GM12878 (cell line): ENCODE results near the gene LAMA4. TPM values are rescaled to one million over a fixed set of nuclear protein-coding genes. Genes with fewer than 3 reads are reported as not detected.

Experiments
- ATAC-seq: fragments of 200-7000 bp; cut with Tn5 transposase; 3 replicates; pipeline ENCODE4 v1.9.1; 2020; ENCODE audit warnings: mild to moderate bottlenecking, moderate library complexity
- BruUV-seq: library from RNA; stranded (reverse); fragments of 400-500 nt; replicated peaks from 2 replicates; lab custom pipeline; 2021; lab: Mats Ljungman, UMichigan
- CTCF ChIA-PET: fragments of 300-600 bp; sonication (Branson Sonifier 250); formaldehyde crosslinking; extraction: SDS; loops from one replicate; lab custom pipeline; 2021; ENCODE audit warnings: inconsistent platforms; lab: Yijun Ruan, JAX
- POLR2A ChIA-PET: fragments of 350-600 bp; formaldehyde crosslinking; extraction: SDS; loops from one replicate; lab custom pipeline; 2021; ENCODE audit warnings: inconsistent platforms; lab: Charles Lee
- RAD21 ChIA-PET: fragments of 300-600 bp; sonication (Branson Sonifier 250); formaldehyde crosslinking; loops from one replicate; lab custom pipeline; 2023; ENCODE audit warnings: antibody characterized with exemption; ENCODE audit not compliant: unreplicated experiment; lab: Charles Lee
- SMC1A ChIA-PET: fragments of 300-600 bp; sonication (Branson Sonifier 250); formaldehyde crosslinking; loops from one replicate; lab custom pipeline; 2023; ENCODE audit not compliant: unreplicated experiment, uncharacterized antibody; lab: Charles Lee
- DNase-seq: peaks from one replicate; pipeline ENCODE4 v3.0.0-alpha.2; 2011; ENCODE audit warnings: low read depth, low spot score
- FAIRE-seq: peaks from 3 replicates; lab custom pipeline; 2011; peaks lifted over from hg19 to GRCh38; lab: Jason Lieb, UNC
- H2AFZ ChIP-seq: 2 replicates; pipeline ENCODE4 v1.6.0; 2011; ENCODE audit warnings: low read depth, low read length, control low read depth; ENCODE audit not compliant: control insufficient read depth
- H3K27ac ChIP-seq: 2 replicates; pipeline ENCODE4 v1.5.1; 2011; ENCODE audit warnings: control low read depth; ENCODE audit not compliant: control insufficient read depth, insufficient read depth
- H3K27me3 ChIP-seq, 2 experiments: replicated peaks in 1 of 2; 2 replicates each; pipeline versions ENCODE4 v1.6.0 to v1.6.1; 2011; ENCODE audit warnings: low read length in 1 of 2; ENCODE audit not compliant: control insufficient read depth in 2 of 2, insufficient read depth in 2 of 2
- H3K36me3 ChIP-seq, 2 experiments: 2 replicates each; pipeline ENCODE4 v1.5.1; 2011; ENCODE audit warnings: low read length in 1 of 2; ENCODE audit not compliant: control insufficient read depth in 2 of 2, insufficient read depth in 2 of 2
- H3K4me1 ChIP-seq: 2 replicates; pipeline ENCODE4 v1.6.1; 2011; ENCODE audit warnings: mild to moderate bottlenecking, low read length, moderate library complexity, mixed read lengths; ENCODE audit not compliant: control insufficient read depth, insufficient read depth
- H3K4me2 ChIP-seq: 2 replicates; pipeline ENCODE4 v1.6.0; 2011; ENCODE audit warnings: control low read depth; ENCODE audit not compliant: control insufficient read depth, insufficient read depth
- H3K4me3 ChIP-seq: fragments of 200-600 bp; sonication (generic); 2 replicates; pipeline ENCODE4 v1.5.1; 2016
- H3K79me2 ChIP-seq: 2 replicates; pipeline ENCODE4 v1.6.0; 2011; ENCODE audit warnings: low read length; ENCODE audit not compliant: control insufficient read depth, insufficient read depth
- H3K9ac ChIP-seq: 2 replicates; pipeline ENCODE4 v1.8.0; 2011; ENCODE audit warnings: low read length, control low read depth, mixed read lengths; ENCODE audit not compliant: control insufficient read depth, insufficient read depth
- H3K9me3 ChIP-seq: replicated peaks from 3 replicates; pipeline ENCODE4 v1.5.1; 2011; ENCODE audit warnings: mild to moderate bottlenecking, low read length; ENCODE audit not compliant: control insufficient read depth, insufficient read depth
- H4K20me1 ChIP-seq: 2 replicates; pipeline ENCODE4 v1.6.0; 2011; ENCODE audit not compliant: control insufficient read depth, insufficient read depth
- CBX3 ChIP-seq: fragments of 200-600 bp; sonication (generic); IDR thresholded peaks from 2 replicates; pipeline ENCODE4 v1.6.1; 2016; ENCODE audit warnings: low read depth, borderline replicate concordance
- CHD1 ChIP-seq: IDR thresholded peaks from 2 replicates; pipeline ENCODE4 v1.6.1; 2012; ENCODE audit warnings: low read depth, low read length, improper control_type of control experiment
- NFIC ChIP-seq: IDR thresholded peaks from 2 replicates; pipeline ENCODE4 v1.6.1; 2012; ENCODE audit warnings: low read depth, mild to moderate bottlenecking, inconsistent platforms, low read length, moderate library complexity
- PAX8 ChIP-seq: fragments of 450-650 bp; IDR thresholded peaks from 2 replicates; pipeline ENCODE4 v1.6.1; 2017; ENCODE audit warnings: mild to moderate bottlenecking, moderate library complexity
- PRDM15 ChIP-seq: fragments of 450-650 bp; formaldehyde crosslinking; IDR thresholded peaks from 2 replicates; pipeline ENCODE4 v1.4.0; 2020; ENCODE audit warnings: mild to moderate bottlenecking, moderate library complexity
- RAD21 ChIP-seq: IDR thresholded peaks from 2 replicates; pipeline ENCODE4 v1.6.1; 2011; ENCODE audit warnings: mild to moderate bottlenecking, low read depth, low read length, moderate library complexity; ENCODE audit not compliant: insufficient read depth
- ZZZ3 ChIP-seq: IDR thresholded peaks from 2 replicates; pipeline ENCODE4 v1.6.1; 2011; ENCODE audit warnings: low read depth; ENCODE audit not compliant: control insufficient read depth, insufficient read length
- WGBS: methylation state at CpG from one replicate; pipeline ENCODE4 v1.1.6; 2016; ENCODE audit warnings: low lambda C conversion rate; ENCODE audit not compliant: insufficient replicate concordance, insufficient coverage; ENCODE audit errors: missing lambda C conversion rate; 5-methylcytosine and 5-hydroxymethylcytosine counted together
- in situ Hi-C: fragments of 300-500 bp; cut with MboI; formaldehyde crosslinking; loops from 9 replicates; pipeline ENCODE4 v1.14.3; 2018; ENCODE audit warnings: mixed read lengths
- intact Hi-C: fragments of 100-400 bp; cut with micrococcal nuclease; formaldehyde crosslinking; loops from one replicate; pipeline ENCODE4 v1.14.2; 2022; ENCODE audit not compliant: unreplicated experiment
- polyA plus RNA-seq, 11 experiments: library from polyadenylated mRNA; depleted of rRNA in 4 of 11; unstranded in 6 of 11; stranded (reverse) in 5 of 11; fragments of >200 nt; fragmentation: Nextera tagmentation in 4 of 11; fragmentation: Illumina TruSeq in 1 of 11; extraction: Ambion mirVana in 4 of 11; extraction: Trizol in 1 of 11; gene quantifications; 1 replicate in 1 of 11; 2 replicates in 10 of 11; pipeline versions ENCODE4 v1.2.1 to v1.2.3, GENCODE V29; 2011 to 2016; ENCODE audit warnings: inconsistent platforms in 2 of 11, missing spikeins in 2 of 11, low read depth in 1 of 11
- total RNA-seq, 4 experiments: library from RNA; depleted of rRNA in 3 of 4; stranded (reverse); fragments of >200 nt in 3 of 4; fragmentation: Illumina TruSeq in 1 of 4; extraction: Trizol in 1 of 4; gene quantifications; 2 replicates each; pipeline versions ENCODE4 v1.2.1 to v1.2.3, GENCODE V29; 2013 to 2021

LAMA4 gene
- total and polyA plus RNA-seq, 10 of the 15 experiments (the other 5 are each of a cell fraction or from before 2014, with no cell fraction given): 0.11 to 0.21 (median 0.14) TPM; not detected in 7

GRCh38 chr6:112179631-112180030, 74.7 kb downstream of the LAMA4 start:
- ChIA-PET POLR2A (interaction anchor here (0.8 to 1.3 kb wide), 2 partner anchors 129 to 140 kb away, joined by 3 to 4 read pairs; no protein-coding TSS in a partner anchor), RAD21 (interaction anchor here (0.6 to 4.2 kb wide), 27 partner anchors 9 to 1730 kb away, joined by 3 to 119 read pairs (median 5); no protein-coding TSS in a partner anchor), CTCF (interaction anchor here (0.7 to 7.4 kb wide), 48 partner anchors 9 to 1844 kb away, joined by 3 to 196 read pairs (median 4); partner anchors contain the start of genes FAM229B and TUBE1), SMC1A (interaction anchor here (0.7 to 4.5 kb wide), 27 partner anchors 8 to 763 kb away, joined by 3 to 118 read pairs (median 5); no protein-coding TSS in a partner anchor)
- Histone ChIP-seq H3K4me2 (no peak overlapping the region), H3K27me3 (peaks cover 0 to 3% of the 10 kb centered on the region in 2 experiments; a peak in 2 of 4 replicates), H3K36me3 (no peaks in the 10 kb centered on the region), H3K27ac (no peak overlapping the region), H3K4me3 (no peak overlapping the region), H3K9ac (no peak overlapping the region), H3K4me1 (no peaks in the 10 kb centered on the region), H3K9me3 (no peaks in the 10 kb centered on the region), H3K79me2 (no peaks in the 10 kb centered on the region), H2AFZ (no peak overlapping the region), H4K20me1 (no peaks in the 10 kb centered on the region)
- in situ Hi-C loops (loop anchor here (5.0 to 25.0 kb wide), 2 partner anchors 128 to 1733 kb away; no protein-coding TSS in a partner anchor), intact Hi-C loops (loop anchor here (1.0 to 10.0 kb wide), 3 partner anchors 133 to 1725 kb away; no protein-coding TSS in a partner anchor)
- no peak for TF ChIP-seq RAD21
- TF ChIP-seq CHD1: no peak
- TF ChIP-seq PRDM15 (CRISPR knock-in tag): no peak
- TF ChIP-seq ZZZ3: no peak
- no peak for TF ChIP-seq PAX8
- no peak for TF ChIP-seq NFIC
- no peak for TF ChIP-seq CBX3
- FAIRE-seq (no peak), DNase-seq (no peak), ATAC-seq (no peak)
- WGBS: 24% methylated on average over 3 of the region's 3 CpGs
- no TSS peak for BruUV-seq
